ENCODE results near the gene EDIL3. TPM values are rescaled to one million over a fixed set of nuclear protein-coding genes. Genes with fewer than 3 reads are reported as not detected.
"Not testable (repeated sequence)": the region's sequence is repeated elsewhere in the genome, so short reads cannot be mapped to it uniquely, and the experiment has no call there.

The EDIL3 gene
- total RNA-seq, 4 donors from 2014 or later = 15.1 to 60.0 (median 28.4) TPM

DNA sequence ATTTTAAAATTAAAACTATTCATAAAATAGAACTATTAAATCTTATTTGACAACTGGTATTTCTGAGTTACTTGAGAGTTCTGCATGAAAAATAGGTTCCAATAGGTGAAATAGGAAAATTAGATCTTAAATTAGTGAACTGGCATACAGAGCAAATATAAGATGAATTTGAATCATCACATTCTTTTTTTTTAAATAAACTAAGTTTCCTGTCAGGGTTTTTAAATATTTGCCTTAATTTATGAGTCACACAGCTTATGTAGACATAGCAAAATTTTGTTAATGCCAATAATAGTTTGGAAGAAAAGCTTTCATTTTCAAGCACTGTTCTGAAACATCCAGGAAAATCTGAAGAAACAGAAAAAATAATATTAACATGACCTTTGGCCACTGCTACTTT is 352.4 kb downstream of the EDIL3 start:
- Histone ChIP-seq H3K9me3 (no peaks in the 10 kb centered on the region), H3K27me3 (no peaks in the 10 kb centered on the region), H3K27ac (no peak overlapping the region), H3K4me3 (no peak overlapping the region), H3K36me3 (no peaks in the 10 kb centered on the region), H3K4me1 (no peaks in the 10 kb centered on the region)
- TF ChIP-seq, protein P1, sequence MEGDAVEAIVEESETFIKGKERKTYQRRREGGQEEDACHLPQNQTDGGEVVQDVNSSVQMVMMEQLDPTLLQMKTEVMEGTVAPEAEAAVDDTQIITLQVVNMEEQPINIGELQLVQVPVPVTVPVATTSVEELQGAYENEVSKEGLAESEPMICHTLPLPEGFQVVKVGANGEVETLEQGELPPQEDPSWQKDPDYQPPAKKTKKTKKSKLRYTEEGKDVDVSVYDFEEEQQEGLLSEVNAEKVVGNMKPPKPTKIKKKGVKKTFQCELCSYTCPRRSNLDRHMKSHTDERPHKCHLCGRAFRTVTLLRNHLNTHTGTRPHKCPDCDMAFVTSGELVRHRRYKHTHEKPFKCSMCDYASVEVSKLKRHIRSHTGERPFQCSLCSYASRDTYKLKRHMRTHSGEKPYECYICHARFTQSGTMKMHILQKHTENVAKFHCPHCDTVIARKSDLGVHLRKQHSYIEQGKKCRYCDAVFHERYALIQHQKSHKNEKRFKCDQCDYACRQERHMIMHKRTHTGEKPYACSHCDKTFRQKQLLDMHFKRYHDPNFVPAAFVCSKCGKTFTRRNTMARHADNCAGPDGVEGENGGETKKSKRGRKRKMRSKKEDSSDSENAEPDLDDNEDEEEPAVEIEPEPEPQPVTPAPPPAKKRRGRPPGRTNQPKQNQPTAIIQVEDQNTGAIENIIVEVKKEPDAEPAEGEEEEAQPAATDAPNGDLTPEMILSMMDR (IDR thresholded peaks at IDR 0.05) = no peak
- no peak for TF ChIP-seq POLR2A (IDR thresholded peaks at IDR 0.05)
- intact Hi-C loops (cut with DNase I; ENCODE audit: low total_unique reads) = no loop called here
- no peak for DNase-seq

DNA sequence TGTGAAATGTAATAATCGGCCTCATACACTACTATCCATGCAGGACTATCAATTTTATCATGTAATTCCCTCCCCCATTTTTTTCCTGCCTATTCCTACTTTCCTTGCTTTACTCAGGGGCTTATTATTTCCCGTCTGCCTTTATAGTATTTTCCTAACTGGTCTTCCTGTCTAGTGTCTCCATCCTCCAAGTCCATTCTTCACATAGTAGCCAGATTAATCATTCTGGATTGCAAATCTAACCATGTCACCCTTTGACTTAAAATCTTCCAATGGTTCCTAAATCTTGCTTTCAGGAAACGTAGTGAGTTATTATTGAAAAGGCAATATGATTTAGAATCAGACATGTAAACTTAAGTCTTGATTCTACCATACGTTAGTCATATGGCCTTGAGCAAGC is 356.6 kb downstream of the EDIL3 start:
- no peaks in the 10 kb centered on the region for H3K36me3 ChIP-seq
- no peaks in the 10 kb centered on the region for H3K9me3 ChIP-seq
- no peak for DNase-seq
- H3K27me3 ChIP-seq = no peaks in the 10 kb centered on the region
- no peak overlapping the region for H3K27ac ChIP-seq
- TF ChIP-seq, protein P1 (IDR thresholded peaks at IDR 0.05) = no peak
- TF ChIP-seq POLR2A (IDR thresholded peaks at IDR 0.05) = no peak
- no peak overlapping the region for H3K4me3 ChIP-seq
- intact Hi-C loops (cut with DNase I; ENCODE audit: low total_unique reads) = no loop called here
- H3K4me1 ChIP-seq = no peaks in the 10 kb centered on the region

DNA sequence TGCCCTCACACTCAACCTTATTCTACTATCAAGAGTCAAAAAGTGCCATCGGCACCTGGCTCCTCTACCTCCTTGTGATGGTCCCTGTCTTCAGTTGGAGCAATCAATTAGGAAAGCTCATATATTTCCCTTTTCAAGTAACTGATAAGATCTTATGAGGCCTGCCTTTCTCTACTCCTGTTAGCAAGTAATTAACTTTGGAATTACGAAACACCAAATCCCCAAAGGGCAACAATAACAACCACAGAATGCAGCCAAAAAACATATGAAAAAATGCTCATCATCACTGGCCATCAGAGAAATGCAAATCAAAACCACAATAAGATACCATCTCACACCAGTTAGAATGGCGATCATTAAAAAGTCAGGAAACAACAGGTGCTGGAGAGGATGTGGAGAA is 366.2 kb downstream of the EDIL3 start:
- H3K9me3 ChIP-seq; intact Hi-C loops (cut with DNase I; ENCODE audit: low total_unique reads); H3K4me3 ChIP-seq; H3K27me3 ChIP-seq; H3K4me1 ChIP-seq; H3K36me3 ChIP-seq; H3K27ac ChIP-seq; DNase-seq: not testable (repeated sequence)

DNA sequence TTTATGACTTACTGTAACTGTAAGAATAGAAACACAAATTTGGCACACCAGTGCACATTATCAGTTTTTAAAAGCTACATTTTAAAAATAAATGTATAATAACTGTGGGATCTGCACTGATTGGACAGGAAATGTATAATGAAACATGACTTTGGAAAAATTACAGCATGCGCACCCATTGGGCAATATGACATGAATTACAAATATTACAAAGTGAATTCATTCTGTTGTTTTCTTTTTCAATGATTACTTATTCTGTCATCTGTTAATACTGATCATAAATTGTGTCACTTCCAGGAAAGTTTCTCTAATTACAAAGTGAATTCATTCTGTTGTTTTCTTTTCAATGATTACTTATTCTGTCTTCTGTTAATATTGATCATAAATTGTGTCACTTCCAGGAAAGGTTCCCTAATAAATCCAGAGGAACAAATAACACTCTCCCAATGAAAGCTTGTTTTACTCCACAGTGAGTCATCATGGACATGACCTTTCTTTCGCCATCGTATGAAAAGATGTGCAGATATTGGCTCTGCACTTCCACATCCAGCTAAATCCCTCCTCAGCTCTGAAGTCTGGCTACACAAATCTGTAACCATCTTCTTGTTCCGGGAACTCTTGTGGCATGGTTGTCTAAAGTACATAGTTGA is 367.0 kb downstream of the EDIL3 start:
- no peaks in the 10 kb centered on the region for H3K36me3 ChIP-seq
- H3K4me1 ChIP-seq = no peaks in the 10 kb centered on the region
- TF ChIP-seq POLR2A (IDR thresholded peaks at IDR 0.05) = no peak
- TF ChIP-seq, protein P1 (IDR thresholded peaks at IDR 0.05) = no peak
- no peaks in the 10 kb centered on the region for H3K27me3 ChIP-seq
- H3K4me3 ChIP-seq = no peak overlapping the region
- DNase-seq = no peak
- H3K27ac ChIP-seq = no peak overlapping the region
- intact Hi-C loops (cut with DNase I; ENCODE audit: low total_unique reads) = no loop called here
- no peaks in the 10 kb centered on the region for H3K9me3 ChIP-seq

DNA sequence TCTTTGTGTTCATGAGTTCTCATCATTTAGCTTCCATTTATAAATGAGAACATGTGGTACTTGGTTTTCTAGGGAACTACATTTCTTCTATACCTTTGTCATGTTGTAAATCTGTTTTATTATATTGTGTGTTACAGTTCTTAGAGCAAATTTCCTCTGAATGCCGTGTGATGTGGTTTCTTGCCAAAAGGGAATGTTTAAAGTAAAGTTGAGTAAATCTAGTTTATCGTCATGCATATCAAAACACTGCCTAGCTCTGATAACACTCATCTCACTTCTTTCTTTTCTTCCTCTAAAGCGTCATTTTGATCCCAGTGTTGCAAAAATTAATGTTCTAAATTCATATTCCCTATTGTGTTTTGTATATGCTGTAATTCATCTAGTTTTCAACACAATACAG is 368.6 kb downstream of the EDIL3 start:
- TF ChIP-seq, protein P1 (IDR thresholded peaks at IDR 0.05) = no peak
- no peak for TF ChIP-seq POLR2A (IDR thresholded peaks at IDR 0.05)
- Histone ChIP-seq H3K4me1 (no peaks in the 10 kb centered on the region), H3K27ac (no peak overlapping the region), H3K9me3 (no peaks in the 10 kb centered on the region), H3K27me3 (no peaks in the 10 kb centered on the region), H3K4me3 (no peak overlapping the region), H3K36me3 (no peaks in the 10 kb centered on the region)
- no peak for DNase-seq
- intact Hi-C loops (cut with DNase I; ENCODE audit: low total_unique reads) = no loop called here

DNA sequence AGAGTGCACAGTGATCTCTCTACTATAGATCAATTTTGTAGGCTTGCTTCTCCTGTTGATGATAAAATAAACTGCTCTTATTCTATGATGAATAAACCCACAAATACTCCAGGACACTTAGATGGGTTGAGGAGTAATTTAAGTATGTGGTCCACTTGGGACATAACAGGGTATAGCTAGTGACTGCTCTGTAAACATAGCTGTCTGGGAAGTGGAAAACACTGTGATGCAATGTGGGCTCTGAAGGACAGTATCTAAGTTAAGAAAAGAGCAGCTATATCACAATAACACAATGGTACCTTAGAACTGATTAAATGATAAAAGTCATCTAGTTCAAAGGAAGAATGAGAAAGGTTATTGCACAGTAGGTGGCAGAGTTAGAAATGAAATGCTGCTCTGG is 369.7 kb downstream of the EDIL3 start:
- no peaks in the 10 kb centered on the region for H3K27me3 ChIP-seq
- no peaks in the 10 kb centered on the region for H3K9me3 ChIP-seq
- no peaks in the 10 kb centered on the region for H3K4me1 ChIP-seq
- DNase-seq = no peak
- H3K4me3 ChIP-seq = no peak overlapping the region
- no peaks in the 10 kb centered on the region for H3K36me3 ChIP-seq
- TF ChIP-seq POLR2A (IDR thresholded peaks at IDR 0.05) = no peak
- TF ChIP-seq, protein P1 (IDR thresholded peaks at IDR 0.05) = no peak
- intact Hi-C loops (cut with DNase I; ENCODE audit: low total_unique reads) = no loop called here
- H3K27ac ChIP-seq = no peak overlapping the region
